ENCODE results near the gene EPB41L5.
"Not testable (repeated sequence)": the region's sequence is repeated elsewhere in the genome, so short reads cannot be mapped to it uniquely, and the experiment has no call there.

Gene EPB41L5

DNA sequence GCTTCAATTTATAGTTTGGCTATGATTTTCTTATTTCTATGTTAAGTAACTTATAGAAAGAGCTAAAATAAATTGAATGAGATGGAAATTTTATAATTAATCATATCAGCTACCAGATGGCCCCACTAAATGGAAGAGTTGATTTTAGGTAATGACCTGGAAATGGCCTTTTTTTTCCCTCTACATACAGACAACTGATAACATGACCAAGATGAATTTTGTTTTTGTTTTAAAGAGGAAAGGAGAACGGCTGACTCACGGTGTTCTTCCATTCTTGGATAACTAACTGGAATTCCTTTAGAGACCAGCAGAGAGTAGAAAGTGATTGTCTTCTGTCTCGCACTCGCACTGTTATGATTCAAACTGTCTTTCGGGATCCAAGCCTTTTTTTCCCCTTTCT is 119.3 kb downstream of the EPB41L5 start:
- no peak for DNase-seq
- in situ Hi-C loops (cut with MboI; ENCODE audit: low pct_unique_long_range_greater_than_20kb, low sequenced_read_pairs) = no loop called here

DNA sequence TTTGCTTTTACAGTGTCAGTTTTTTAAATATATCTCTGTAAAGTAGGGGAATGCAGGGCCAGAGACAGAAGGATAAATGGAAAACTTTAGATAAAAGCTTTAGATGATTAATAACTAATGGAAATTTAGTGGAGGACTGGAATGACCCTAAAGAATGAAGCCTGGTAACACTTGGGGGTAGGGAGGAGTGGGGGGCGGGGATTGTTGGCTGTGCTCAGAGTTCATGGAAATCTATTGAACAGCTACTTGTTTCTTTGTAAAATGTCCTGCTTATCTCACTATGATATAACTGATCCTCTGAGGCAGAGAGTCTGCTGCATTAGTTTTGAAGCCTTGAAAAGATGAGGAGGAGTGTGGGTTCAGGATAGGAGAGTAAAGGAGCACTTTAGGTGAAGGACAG is 119.8 kb downstream of the EPB41L5 start:
- in situ Hi-C loops (cut with MboI; ENCODE audit: low pct_unique_long_range_greater_than_20kb, low sequenced_read_pairs) = no loop called here
- no peak for DNase-seq

DNA sequence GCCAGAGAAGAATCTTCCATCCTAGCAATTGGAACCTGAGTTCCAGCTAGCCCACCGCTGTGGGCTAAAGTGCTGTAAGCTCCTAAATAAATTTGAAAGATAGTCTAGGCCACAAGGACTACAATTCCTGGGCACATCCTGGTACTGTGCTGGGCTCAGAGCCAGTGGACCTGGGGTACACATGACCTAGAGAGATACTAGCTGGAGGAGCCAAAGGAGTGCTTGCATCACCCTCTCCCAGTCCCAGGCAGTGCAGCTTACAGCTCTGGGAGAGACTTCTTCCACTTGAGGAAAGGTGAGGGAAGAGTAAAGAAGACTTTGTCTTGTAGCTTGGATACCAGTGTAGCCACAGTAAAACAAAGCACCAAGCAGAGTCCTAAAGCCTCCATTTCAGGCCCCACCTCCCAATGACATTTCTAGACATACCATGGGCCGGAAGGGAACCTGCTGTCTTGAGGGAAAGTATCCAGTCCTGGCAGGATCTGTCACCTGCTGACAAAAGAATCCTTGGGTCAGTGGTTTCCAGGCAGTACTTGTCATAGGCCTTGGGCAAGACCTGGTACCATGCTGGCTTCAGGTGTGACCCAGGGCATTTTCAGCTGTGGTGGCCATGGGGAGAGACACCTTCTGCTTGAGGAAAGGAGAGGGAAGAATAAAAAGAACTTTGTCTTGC is 120.8 kb downstream of the EPB41L5 start:
- in situ Hi-C loops (cut with MboI; ENCODE audit: low pct_unique_long_range_greater_than_20kb, low sequenced_read_pairs) = no loop called here
- DNase-seq = no peak

DNA sequence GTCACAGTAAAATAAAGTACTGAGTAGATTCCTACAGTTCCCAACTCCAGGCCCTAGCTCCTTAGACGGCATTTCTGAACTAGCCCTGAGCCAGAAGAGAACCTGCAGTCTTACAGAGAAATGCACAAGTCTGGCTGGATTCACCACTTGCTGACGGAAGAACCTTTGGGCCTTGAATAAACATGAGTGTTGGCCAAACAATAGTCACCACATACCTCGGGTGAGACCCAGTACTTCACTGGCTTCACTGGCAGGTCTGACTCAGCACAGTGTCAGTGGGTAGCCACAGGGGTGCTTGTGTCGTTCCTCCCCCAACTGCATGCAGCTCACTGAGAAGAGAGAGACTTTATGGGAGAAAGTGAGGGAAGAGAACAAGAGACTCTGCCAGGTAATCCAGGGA is 121.4 kb downstream of the EPB41L5 start:
- in situ Hi-C loops (cut with MboI; ENCODE audit: low pct_unique_long_range_greater_than_20kb, low sequenced_read_pairs) = no loop called here
- DNase-seq = no peak

DNA sequence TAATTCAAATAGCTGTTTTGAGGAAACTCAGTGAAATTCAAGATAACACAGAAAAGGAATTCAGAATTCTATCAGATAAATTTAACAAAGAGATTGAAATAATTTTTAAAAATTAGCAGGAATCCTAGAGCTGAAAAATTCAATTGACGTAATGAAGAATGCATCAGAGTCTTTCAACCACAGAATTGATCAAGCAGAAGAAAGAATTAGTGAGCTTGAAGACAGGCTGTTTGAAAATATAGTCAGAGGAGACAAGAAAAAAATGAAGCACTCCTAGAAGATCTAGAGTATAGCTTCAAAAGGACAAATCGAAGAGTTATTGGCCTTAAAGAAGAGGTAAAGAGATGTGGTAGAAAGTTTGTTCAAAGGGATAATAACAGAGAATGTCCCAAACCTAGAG is 122.1 kb downstream of the EPB41L5 start:
- DNase-seq; in situ Hi-C loops (cut with MboI; ENCODE audit: low pct_unique_long_range_greater_than_20kb, low sequenced_read_pairs): not testable (repeated sequence)

DNA sequence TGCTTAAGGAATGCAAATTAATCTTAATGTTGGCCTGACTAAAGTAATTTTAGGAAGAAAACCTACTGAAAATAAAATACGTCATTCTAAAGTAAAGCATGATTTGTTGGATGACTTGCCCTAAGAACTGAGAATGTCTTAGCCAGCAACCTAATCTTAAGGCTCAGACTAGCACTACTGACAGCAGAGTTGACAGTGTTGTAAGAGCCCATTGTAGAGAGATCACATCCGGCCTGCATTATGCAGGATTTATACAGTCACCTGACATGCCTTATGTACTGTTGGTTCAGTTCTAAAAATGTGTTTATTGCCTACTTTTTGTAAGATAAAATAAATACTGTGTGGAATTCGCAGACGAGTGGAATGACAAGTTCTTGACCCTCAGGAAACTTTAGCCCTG is 128.0 kb downstream of the EPB41L5 start:
- in situ Hi-C loops (cut with MboI; ENCODE audit: low pct_unique_long_range_greater_than_20kb, low sequenced_read_pairs) = no loop called here
- DNase-seq = no peak

DNA sequence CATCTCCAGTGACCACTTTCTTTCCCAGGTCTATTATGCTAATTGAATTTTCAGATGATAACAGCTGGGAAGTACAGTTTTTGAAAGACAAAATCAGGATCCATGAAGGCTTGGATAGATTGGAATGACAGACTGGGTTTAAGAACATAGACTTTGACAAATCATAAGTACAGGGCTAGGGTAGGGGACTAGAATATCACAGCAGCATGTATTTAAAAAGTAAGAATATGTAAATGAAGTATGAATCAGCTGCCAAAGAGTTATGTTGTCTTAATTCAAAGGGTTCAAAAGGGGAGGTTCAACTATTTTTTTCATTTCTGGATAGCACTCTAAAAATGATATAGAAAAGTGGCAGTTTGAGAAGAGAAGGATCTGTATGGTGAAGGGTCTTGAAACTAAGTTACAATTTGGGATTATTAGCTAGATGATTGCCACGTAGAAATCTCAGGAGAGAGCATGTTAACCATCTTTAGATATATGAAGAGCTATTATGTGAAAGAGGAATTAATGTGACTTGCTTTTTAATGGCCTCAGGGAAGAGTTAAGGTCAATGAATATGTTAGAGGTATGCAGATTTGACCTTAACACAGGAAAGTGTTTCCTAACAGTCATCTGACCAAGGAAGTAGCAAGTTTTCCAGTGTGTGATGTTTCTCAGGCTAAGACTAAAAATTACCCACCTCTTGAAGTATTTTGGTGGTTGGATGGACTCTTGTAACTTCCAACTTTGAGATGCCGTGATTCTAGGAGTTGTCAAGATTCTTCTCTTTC is 128.6 kb downstream of the EPB41L5 start:
- in situ Hi-C loops (cut with MboI; ENCODE audit: low pct_unique_long_range_greater_than_20kb, low sequenced_read_pairs) = no loop called here
- no peak for DNase-seq

DNA sequence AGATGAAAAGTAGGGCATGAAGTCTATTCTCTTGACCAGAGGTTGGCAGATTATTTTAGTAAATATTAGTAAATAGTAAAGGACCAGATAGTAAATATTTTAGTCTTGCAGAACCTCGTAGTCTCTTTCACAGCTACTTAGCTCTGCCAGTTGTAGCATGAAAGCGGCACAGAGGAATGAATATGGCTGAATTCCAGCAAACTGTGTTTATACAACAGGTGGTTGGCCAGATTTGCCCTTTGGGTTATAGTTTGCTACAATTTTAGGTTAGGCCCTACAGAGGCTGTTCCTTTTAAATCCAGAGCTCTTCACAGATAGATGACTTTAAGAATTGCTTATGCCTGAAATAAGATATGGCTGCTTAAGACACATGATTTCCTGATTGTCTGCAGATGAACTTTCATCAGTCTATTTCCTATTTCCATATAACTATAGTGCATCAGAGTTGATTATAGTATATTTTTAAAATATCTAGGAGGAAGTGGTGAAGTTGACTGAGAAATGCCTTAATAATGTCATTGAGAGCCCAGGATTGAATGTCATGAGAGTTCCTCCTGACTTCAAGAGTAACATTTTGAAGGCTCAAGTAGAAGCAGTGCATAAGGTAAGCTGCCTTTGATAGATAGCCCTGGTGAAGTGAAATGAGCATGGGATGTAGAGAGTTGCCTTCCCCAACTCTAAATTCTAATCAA is 129.8 kb downstream of the EPB41L5 start:
- DNase-seq = no peak
- in situ Hi-C loops (cut with MboI; ENCODE audit: low pct_unique_long_range_greater_than_20kb, low sequenced_read_pairs) = no loop called here

DNA sequence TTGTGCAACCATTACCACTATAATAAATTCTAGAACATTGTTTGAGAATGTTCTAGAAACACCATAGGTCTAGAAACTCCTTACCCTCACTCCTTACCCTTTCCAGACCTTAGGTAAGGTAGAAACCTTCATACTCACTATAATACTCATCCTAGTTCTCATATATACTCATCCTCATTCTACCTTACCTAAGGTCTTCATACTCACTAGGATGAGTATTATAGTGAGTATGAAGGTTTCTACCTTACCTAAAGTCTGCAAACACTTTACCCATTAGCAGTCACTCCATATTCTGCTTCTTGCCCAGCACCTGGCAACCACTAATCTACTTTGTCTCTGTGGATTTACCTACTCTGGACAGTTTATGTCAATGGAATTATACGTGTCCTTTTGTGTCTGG is 135.4 kb downstream of the EPB41L5 start:
- in situ Hi-C loops (cut with MboI; ENCODE audit: low pct_unique_long_range_greater_than_20kb, low sequenced_read_pairs) = no loop called here
- DNase-seq = no peak

DNA sequence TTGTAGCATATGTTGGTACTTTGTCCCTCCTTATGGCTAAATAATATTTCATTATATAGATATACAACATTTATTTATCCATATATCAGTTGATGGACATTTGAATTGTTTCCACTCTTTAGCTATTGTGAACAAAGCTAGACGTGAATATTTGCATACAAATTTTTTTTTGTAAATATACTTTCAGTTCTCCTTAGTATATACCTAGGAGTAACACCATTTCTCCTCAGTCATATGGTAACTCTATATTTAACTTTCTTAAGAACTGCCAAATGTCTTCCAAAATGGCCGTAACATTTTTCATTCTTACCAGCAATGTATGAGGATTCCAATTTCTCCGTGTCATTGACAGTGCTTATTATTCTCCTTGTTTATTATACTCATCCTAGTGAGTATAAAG is 135.8 kb downstream of the EPB41L5 start:
- in situ Hi-C loops (cut with MboI; ENCODE audit: low pct_unique_long_range_greater_than_20kb, low sequenced_read_pairs) = no loop called here

DNA sequence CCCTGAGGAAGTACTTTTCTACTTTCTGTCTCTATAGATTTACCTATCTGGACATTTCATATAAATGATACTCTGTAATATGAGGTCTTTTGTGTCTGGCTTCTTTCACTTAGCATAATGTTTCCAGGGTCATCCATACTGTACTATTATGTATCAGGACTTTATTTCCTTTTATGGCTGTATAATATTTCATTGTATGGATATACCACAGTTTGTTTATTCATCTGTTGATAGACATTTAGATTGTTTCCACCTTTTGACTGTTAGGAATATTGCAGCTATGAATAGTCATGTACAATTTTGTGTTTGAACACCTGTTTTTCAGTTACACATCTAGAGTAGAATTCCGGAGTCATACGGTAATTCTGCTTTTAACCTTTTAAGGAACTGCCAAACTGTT is 136.5 kb downstream of the EPB41L5 start:
- in situ Hi-C loops (cut with MboI; ENCODE audit: low pct_unique_long_range_greater_than_20kb, low sequenced_read_pairs) = no loop called here

More for the DNA sequence above, 135.8 kb downstream of the EPB41L5 start:
- no peak for DNase-seq

DNA sequence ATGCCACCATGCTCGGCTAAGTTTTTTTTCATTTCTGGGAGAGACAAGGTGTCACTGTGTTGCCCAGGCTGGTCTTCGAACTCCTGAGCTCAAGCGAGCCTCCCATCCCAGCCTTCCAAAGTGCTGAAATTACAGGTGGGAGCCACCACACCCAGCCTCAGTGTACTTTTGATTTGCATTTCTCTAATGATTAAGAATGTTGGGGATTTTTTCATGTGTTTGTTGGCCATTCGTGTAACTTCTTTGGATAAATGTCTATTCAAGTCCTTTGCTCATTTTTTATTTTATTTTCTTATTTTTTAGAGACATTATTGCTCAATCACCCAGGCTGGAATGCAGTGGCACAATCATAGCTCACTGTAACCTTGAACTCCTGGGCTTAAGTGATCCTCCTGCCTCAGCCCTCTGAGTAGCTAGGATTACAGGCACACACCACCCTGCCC is 137.2 kb downstream of the EPB41L5 start:
- in situ Hi-C loops (cut with MboI; ENCODE audit: low pct_unique_long_range_greater_than_20kb, low sequenced_read_pairs) = no loop called here
- DNase-seq = no peak

More for the DNA sequence above, 136.5 kb downstream of the EPB41L5 start:
- DNase-seq = no peak

DNA sequence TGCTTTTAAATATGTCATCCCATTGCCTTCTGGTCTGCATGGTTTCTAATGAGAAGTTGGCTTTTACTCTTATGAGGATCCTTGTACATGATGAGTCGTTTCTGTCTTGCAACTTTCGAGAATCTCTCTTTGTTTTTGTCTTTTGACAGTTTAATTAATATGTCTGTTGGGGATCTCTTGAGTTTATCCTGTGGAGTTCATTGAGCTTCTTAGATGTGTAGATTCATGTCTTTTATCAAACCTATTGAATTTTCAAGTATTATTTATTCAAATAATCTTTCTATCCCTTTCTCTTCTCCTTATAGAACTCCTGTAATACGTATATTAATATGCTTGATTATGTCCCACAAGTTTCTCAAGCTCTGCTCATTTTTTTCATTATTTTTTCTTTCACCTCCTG is 142.4 kb downstream of the EPB41L5 start:
- no peak for DNase-seq
- in situ Hi-C loops (cut with MboI; ENCODE audit: low pct_unique_long_range_greater_than_20kb, low sequenced_read_pairs) = no loop called here

DNA sequence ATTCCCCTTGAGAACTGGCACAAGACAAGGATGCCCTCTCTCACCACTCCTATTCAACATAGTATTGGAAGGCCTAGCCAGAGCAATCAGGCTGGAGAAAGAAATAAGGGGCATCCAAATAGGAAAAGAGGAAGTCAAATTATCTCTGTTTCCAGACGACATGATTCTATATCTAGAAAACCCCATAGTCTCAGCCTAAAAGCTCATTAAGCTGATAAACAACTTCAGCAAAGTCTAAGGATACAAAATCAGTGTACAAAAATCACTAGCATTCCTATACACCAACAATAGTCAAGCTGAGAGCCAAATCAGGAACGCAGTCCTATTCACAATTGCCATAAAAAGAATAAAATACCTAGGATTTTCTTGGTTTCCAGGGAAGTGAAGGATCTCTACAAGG is 145.8 kb downstream of the EPB41L5 start:
- peak; percentile 37 for DNase-seq
- in situ Hi-C loops (cut with MboI; ENCODE audit: low pct_unique_long_range_greater_than_20kb, low sequenced_read_pairs) = not testable (repeated sequence)

DNA sequence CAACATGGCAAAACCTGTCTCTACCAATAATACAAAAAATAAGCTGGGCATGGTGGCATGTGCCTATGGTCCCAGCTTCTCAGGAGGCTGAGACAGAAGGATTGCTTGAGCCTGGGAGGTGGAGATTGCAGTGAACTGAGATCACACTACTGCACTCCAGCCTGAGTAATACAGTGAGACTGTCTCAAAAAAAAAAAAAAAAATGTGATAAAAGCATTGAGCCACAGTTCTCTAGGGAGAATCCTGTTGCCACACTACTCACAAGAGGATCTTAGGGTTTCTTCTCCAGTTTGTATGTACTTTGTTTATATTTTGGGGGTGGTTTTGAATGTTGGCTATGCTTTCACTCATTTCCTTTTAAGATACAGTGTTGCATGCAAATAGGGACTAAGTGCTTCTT is 148.3 kb downstream of the EPB41L5 start:
- in situ Hi-C loops (cut with MboI; ENCODE audit: low pct_unique_long_range_greater_than_20kb, low sequenced_read_pairs) = no loop called here
- no peak for DNase-seq

DNA sequence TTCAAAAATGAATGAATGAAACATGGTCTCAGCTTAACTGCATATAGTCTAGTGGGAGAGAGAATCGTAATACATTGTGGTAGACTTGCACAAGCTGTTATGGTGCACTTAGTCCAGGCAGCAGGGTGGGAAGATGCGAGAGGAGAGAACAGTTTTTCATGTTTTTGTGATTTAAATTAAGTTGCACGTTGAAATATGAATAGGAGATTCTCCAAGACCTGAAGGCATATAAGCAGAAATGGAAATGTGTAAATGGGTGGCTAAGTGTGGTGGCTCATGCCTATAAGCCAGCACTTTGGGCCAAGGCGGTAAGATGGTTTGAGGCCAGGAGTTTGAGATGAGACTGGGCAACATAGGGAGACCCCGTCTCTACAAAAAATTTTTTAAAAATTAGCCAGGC is 149.8 kb downstream of the EPB41L5 start:
- in situ Hi-C loops (cut with MboI; ENCODE audit: low pct_unique_long_range_greater_than_20kb, low sequenced_read_pairs) = no loop called here

DNA sequence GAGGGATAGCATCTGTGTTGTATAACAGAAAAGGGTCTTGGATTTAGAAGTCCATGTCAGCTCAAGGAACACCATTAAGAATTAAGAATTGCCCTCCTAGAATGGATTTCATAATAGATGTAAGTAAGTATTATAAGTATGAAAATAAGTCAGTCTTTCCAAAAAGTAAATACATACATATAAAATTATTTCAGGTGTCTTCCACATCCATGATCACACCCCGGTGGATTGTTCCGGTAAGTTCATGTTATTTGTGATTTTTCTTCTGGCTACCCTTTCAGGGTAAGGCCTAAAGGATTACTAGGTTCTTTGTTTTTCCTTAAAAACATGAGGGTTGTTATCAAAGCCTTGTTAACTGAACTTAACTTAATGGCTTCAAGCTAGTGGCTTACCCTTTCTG is 154.4 kb downstream of the EPB41L5 start:
- DNase-seq = no peak
- in situ Hi-C loops (cut with MboI; ENCODE audit: low pct_unique_long_range_greater_than_20kb, low sequenced_read_pairs) = no loop called here

More for the DNA sequence above, 149.8 kb downstream of the EPB41L5 start:
- no peak for DNase-seq

DNA sequence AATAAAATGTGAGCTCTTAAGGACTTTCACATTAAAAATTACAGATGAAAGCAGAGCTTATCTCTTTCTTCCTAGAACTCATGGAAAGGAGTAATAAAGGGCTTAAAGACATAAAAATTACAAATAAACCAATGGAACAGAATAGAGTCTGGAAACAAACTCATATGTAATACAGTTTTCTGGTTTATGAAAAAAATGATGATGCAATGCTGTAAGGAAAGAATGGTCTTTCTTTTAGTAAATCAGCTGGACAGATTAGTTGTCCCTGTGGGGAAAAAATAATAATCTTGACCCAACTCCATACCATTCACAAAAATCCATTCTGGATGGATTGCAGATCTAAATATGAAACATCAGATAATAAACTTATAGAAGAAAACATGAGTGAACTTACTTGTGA is 156.1 kb downstream of the EPB41L5 start:
- in situ Hi-C loops (cut with MboI; ENCODE audit: low pct_unique_long_range_greater_than_20kb, low sequenced_read_pairs) = no loop called here
- no peak for DNase-seq

DNA sequence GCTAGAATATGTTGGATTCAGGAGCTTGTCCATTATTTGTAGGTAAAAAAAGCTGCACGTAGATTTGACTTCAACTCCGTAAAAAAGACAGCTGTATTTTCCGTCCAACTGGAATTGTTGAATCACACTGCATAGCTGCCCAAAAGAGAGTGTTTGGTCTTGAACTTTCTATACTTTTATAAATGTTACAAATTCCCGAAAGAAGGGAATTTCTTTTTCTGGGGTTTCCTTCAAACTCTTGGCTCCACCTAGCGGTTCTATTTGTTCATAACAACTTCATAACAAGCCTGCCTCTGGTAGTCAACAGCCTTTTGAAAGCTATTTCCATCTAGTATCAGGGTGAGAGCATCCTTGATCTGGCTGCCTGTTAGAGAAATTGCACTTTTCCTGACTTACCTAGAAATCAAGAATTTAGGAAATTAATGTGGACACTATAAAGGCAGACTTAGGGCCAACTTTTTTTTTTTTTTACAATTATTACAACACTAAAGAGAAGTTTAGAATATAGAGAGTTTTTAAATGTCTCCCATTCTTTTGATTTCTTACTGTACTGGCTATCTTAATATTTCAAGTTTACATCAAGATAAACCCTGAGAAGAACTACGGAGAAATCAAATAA is 162.2 kb downstream of the EPB41L5 start:
- in situ Hi-C loops (cut with MboI; ENCODE audit: low pct_unique_long_range_greater_than_20kb, low sequenced_read_pairs) = no loop called here
- peak; percentile 76 for DNase-seq

DNA sequence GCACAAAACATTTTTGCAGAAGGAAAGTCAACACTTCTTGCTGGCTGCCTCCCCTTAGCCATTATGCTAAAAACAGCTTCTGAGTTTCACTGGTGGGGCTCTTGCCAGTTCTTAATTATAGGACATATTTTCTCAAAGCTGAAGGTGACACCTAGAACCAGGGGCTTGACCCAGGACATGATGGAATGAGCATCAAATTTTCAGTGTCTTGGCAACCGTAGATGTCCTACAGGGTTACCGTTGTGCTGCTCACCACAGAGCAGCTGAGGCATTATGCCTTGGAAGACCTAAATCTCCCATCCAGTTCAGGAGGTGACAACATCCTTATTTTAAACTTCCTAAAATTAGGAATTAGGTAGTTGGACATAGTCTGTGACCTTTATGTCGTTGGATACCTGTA is 163.6 kb downstream of the EPB41L5 start:
- DNase-seq = no peak
- in situ Hi-C loops (cut with MboI; ENCODE audit: low pct_unique_long_range_greater_than_20kb, low sequenced_read_pairs) = no loop called here

All from KBM-7 (cell line).